Esophagus muscularis mucosa (tissue), 4 donors: ENCODE measurements around the gene ASB18. TPM values are rescaled to one million over a fixed set of nuclear protein-coding genes. Genes with fewer than 3 reads are reported as not detected.

ENCODE experiments used
- DNase-seq: peaks from one replicate; pipeline ENCODE4 v3.0.0-alpha.2; 2017; ENCODE audit errors: extremely low spot score
- H3K27ac ChIP-seq, 4 donors: fragments of 200-600 bp; sonication (generic); replicated peaks in 1 of 4; 1 replicate in 3 of 4; 2 replicates in 1 of 4; pipeline ENCODE4 v1.5.1; 2016 to 2019; ENCODE audit warnings: mild to moderate bottlenecking in 1 of 4
- H3K27me3 ChIP-seq, 4 donors: fragments of 200-600 bp; sonication (generic); one replicate each; pipeline versions ENCODE4 v1.5.1 to v1.6.0; 2016 to 2019
- H3K36me3 ChIP-seq, 4 donors: fragments of 200-600 bp; sonication (generic); one replicate each; pipeline ENCODE4 v1.5.1; 2016 to 2019
- H3K4me1 ChIP-seq, 4 donors: fragments of 200-600 bp; sonication (generic); one replicate each; pipeline ENCODE4 v1.5.1; 2016 to 2019
- H3K4me3 ChIP-seq, 4 donors: fragments of 200-600 bp; sonication (generic); 1 replicate in 2 of 4; 2 replicates in 2 of 4; pipeline ENCODE4 v1.5.1; 2016 to 2019; ENCODE audit warnings: mild to moderate bottlenecking in 4 of 4, moderate library complexity in 1 of 4
- H3K9me3 ChIP-seq, 4 donors: fragments of 200-600 bp; sonication (generic); 1 replicate in 3 of 4; 2 replicates in 1 of 4; pipeline ENCODE4 v1.5.1; 2016 to 2019
- EP300 ChIP-seq: sonication (generic); formaldehyde crosslinking; IDR thresholded peaks from one replicate; pipeline ENCODE4 v1.6.1; 2017; ENCODE audit warnings: antibody characterized with exemption
- POLR2A ChIP-seq: fragments of 450-650 bp; IDR thresholded peaks from one replicate; pipeline ENCODE4 v1.6.1; 2017; ENCODE audit warnings: antibody characterized with exemption, moderate library complexity, mild to moderate bottlenecking, low read depth
- POLR2AphosphoS5 ChIP-seq, 2 donors: sonication (generic); formaldehyde crosslinking; IDR thresholded peaks; one replicate each; pipeline ENCODE4 v1.6.1; 2017; ENCODE audit warnings: antibody characterized with exemption in 2 of 2
- WGBS: methylation state at CpG from one replicate; pipeline ENCODE4 v1.1.5; 2018; 5-methylcytosine and 5-hydroxymethylcytosine counted together
- intact Hi-C: fragments of 100-400 bp; cut with DNase I; formaldehyde crosslinking; loops from one replicate; pipeline ENCODE4 v1.15.1; 2023
- total RNA-seq, 4 donors: library from RNA; depleted of rRNA; stranded (reverse); fragments of >200 nt; gene quantifications; one replicate each; pipeline versions ENCODE4 v1.1.0 to v1.2.1, GENCODE V29; 2016
- TF ChIP-seq, protein P1 (sequence below), 3 experiments: fragments of 200-600 bp in 2 of 3; fragments of 450-650 bp in 1 of 3; sonication (generic) in 2 of 3; IDR thresholded peaks; one replicate each; pipeline ENCODE4 v1.5.1; 2017 to 2019; ENCODE audit warnings: antibody characterized with exemption in 3 of 3, mild to moderate bottlenecking in 2 of 3, moderate library complexity in 1 of 3

Gene ASB18
- total RNA-seq, 4 donors from 2014 or later = not detected

DNA sequence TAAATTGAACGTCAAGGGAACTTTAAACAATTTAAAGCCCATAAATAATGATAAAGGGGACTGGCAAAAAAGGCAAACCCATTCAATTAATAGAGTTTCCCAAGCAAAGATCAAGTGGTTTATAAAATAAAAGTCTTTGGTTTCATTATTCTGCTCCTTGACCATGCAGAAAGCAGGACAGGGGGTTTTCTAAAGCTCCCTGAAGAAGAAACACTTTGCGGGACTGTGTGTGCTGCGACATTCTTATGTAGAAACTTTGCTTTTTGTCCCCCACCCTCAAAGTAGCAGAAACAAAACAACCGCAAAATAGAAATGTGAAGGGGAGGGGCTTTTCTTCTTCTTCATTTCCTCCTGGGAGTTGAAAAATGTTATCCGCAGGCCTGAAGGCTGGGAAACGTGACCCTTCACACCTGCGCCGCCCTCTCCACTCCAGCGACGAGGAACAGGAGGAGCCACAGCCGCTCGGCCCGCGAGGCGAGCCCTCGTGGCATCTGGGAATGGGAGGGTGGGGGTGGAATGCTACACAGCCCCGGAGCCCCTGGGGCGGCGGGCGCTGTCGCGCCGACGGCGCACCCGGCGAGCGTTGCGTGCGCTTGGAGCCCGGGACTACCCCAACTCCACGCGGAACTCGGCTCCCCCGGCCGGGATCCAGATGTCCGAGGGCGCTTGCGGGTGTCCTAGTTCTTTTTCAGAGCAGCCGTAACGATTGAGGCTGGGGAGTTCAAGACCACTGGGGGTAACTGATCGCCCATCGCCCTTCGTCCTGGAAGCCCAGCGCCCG is 91.8 kb downstream of the ASB18 start:
- TF ChIP-seq POLR2AphosphoS5 (IDR thresholded peaks at IDR 0.05) = no peak
- TF ChIP-seq EP300 = no peak
- no peak for TF ChIP-seq POLR2A
- TF ChIP-seq, protein P1, sequence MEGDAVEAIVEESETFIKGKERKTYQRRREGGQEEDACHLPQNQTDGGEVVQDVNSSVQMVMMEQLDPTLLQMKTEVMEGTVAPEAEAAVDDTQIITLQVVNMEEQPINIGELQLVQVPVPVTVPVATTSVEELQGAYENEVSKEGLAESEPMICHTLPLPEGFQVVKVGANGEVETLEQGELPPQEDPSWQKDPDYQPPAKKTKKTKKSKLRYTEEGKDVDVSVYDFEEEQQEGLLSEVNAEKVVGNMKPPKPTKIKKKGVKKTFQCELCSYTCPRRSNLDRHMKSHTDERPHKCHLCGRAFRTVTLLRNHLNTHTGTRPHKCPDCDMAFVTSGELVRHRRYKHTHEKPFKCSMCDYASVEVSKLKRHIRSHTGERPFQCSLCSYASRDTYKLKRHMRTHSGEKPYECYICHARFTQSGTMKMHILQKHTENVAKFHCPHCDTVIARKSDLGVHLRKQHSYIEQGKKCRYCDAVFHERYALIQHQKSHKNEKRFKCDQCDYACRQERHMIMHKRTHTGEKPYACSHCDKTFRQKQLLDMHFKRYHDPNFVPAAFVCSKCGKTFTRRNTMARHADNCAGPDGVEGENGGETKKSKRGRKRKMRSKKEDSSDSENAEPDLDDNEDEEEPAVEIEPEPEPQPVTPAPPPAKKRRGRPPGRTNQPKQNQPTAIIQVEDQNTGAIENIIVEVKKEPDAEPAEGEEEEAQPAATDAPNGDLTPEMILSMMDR (IDR thresholded peaks at IDR 0.05) = no peak
- Histone ChIP-seq H3K36me3 (no peaks in the 10 kb centered on the region), H3K4me1 (peaks cover 19 to 61% (median 48%) of the 10 kb centered on the region in 4 donors), H3K9me3 (no peaks in the 10 kb centered on the region), H3K4me3 (no peak overlapping the region), H3K27me3 (peaks cover 8 to 100% (median 93%) of the 10 kb centered on the region in 4 donors), H3K27ac (no peak overlapping the region)
- DNase-seq = no peak
- WGBS = 11% methylated on average over 10 of the region's 46 CpGs
- intact Hi-C loops = no loop called here

DNA sequence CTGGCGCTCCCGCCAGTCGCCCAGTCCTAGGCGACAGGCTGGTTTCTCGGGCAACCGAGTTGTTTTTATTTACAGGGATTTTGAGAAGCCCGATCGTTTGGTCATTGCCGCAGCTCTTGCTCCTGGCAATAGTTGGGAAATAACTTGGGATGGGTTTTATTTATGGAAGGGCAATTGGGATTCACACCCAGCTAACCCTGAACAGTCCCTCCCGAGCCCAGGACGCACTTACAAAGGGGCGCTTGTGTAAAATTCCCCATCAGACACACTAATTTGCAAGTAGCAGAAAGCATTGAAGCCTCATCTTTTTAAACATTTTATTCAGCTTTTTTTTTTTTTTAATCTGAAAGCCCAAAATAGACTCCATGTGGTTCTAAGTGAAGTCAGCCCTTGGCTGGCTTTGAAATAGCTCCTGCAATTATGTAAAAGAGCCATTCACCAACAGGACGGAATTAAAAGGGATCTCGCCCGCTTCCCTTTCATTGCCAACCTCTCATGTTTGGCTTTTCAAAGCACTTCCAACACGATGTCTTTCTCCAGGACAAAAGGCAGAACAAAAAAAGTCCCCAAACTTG is 92.4 kb downstream of the ASB18 start:
- peaks cover 8 to 100% (median 93%) of the 10 kb centered on the region in 4 donors for H3K27me3 ChIP-seq

DNA sequence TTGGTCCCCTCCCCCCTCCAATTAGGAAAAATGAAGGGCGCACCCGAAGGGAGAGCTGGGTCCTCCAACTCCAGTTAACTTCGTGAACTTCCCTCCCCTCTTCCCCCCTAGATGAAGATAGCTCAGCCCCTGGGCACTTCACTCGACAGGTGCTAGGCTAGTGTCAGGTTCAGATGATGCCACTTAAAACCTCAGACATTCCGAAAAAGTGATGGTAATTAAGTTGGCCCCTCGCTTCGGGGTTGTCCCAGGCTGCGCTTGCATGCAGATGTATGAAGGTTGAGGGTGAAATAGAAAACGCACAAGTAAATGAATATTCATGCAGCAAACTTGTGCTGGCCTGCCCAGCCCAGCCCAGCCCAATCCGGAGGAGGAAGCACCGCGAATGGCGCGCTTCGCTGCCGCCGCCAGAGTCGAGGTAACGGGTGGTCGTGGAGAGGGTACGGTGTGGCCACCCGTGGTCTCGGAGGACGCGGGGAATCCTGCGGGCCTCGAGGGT is 93.0 kb downstream of the ASB18 start:
- H3K27me3 ChIP-seq = peaks cover 8 to 100% (median 93%) of the 10 kb centered on the region in 4 donors
- intact Hi-C loops = no loop called here
- H3K9me3 ChIP-seq = no peaks in the 10 kb centered on the region
- H3K36me3 ChIP-seq = no peaks in the 10 kb centered on the region
- TF ChIP-seq, protein P1 (IDR thresholded peaks at IDR 0.05) = no peak
- no peak for TF ChIP-seq EP300
- TF ChIP-seq POLR2AphosphoS5 (IDR thresholded peaks at IDR 0.05) = no peak
- no peak for TF ChIP-seq POLR2A
- no peak overlapping the region for H3K27ac ChIP-seq
- H3K4me3 ChIP-seq = peak overlapping the region in 1 of 4 donors; percentile 13
- DNase-seq = no peak
- WGBS = 5% methylated on average over 23 of the region's 27 CpGs
- peaks cover 31 to 70% (median 60%) of the 10 kb centered on the region in 4 donors for H3K4me1 ChIP-seq

More for the DNA sequence above, 92.4 kb downstream of the ASB18 start:
- DNase-seq = no peak
- intact Hi-C loops = no loop called here
- H3K4me3 ChIP-seq = peak overlapping the region in 1 of 4 donors; percentile 13
- H3K36me3 ChIP-seq = no peaks in the 10 kb centered on the region
- no peak overlapping the region for H3K27ac ChIP-seq
- TF ChIP-seq, protein P1 (IDR thresholded peaks at IDR 0.05) = no peak
- TF ChIP-seq POLR2AphosphoS5 (IDR thresholded peaks at IDR 0.05) = no peak
- TF ChIP-seq POLR2A = no peak
- TF ChIP-seq EP300 = no peak
- WGBS = 11% methylated on average over 14 of the region's 16 CpGs
- peaks cover 26 to 65% (median 55%) of the 10 kb centered on the region in 4 donors for H3K4me1 ChIP-seq
- no peaks in the 10 kb centered on the region for H3K9me3 ChIP-seq

DNA sequence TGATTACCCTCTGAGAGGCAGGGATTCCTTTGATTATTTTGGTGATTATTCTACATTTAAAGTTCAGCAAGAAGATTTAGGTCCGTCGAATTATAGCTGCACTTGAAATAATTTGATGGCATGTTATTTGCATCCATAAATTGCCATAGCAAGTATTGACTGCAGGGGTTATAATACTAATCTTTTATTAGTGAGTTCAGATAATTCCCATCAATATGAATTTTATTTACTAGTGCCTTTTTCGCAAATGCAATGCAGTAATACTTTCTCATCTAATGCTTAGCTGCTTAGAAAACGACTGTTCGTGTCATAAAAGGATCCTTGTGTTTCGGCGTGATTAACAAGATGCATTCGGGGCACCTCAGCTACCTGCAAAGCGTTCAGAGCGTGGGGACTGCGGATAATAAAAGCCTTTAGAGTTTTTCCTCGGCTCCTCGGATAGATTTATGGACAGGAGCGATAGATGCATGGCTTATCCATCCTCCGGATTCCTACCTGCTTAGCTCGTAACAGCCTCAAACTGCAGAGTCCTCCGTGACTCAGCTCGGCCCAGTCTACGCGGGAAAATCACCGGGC is 93.5 kb downstream of the ASB18 start:
- WGBS = 9% methylated on average over 19 of the region's 21 CpGs
- Histone ChIP-seq H3K4me1 (peaks cover 37 to 76% (median 66%) of the 10 kb centered on the region in 4 donors), H3K27me3 (peaks cover 13 to 100% (median 98%) of the 10 kb centered on the region in 4 donors)

More for the DNA sequence above, 93.5 kb downstream of the ASB18 start:
- Histone ChIP-seq H3K36me3 (no peaks in the 10 kb centered on the region), H3K4me3 (no peak overlapping the region), H3K27ac (no peak overlapping the region), H3K9me3 (no peaks in the 10 kb centered on the region)
- DNase-seq = no peak
- TF ChIP-seq, protein P1 (IDR thresholded peaks at IDR 0.05) = no peak
- TF ChIP-seq POLR2A (no peak), EP300 (no peak), POLR2AphosphoS5 (IDR thresholded peaks at IDR 0.05) (no peak)
- intact Hi-C loops = no loop called here
